Testis (tissue), 3 donors: ENCODE data around the gene FAN1. TPM values are rescaled to one million over a fixed set of nuclear protein-coding genes. Genes with fewer than 3 reads are reported as not detected.

ENCODE experiments used
- DNase-seq: peaks from one replicate; pipeline ENCODE4 v3.0.0-alpha.2; 2019
- H3K27ac ChIP-seq, 2 donors: fragments of 200-600 bp; sonication (generic); one replicate each; pipeline ENCODE4 v1.5.1; 2019
- H3K27me3 ChIP-seq: fragments of 200-600 bp; sonication (generic); one replicate; pipeline ENCODE4 v1.5.1; 2019
- H3K36me3 ChIP-seq: fragments of 200-600 bp; sonication (generic); one replicate; pipeline ENCODE4 v1.5.1; 2017; ENCODE audit warnings: low read depth; ENCODE audit errors: missing control alignments
- H3K4me1 ChIP-seq: fragments of 200-600 bp; sonication (generic); one replicate; pipeline ENCODE4 v1.5.1; 2019
- H3K4me3 ChIP-seq, 2 donors: fragments of 200-600 bp; sonication (generic); one replicate each; pipeline ENCODE4 v1.5.1; 2017 to 2019
- H3K9me3 ChIP-seq: fragments of 200-600 bp; sonication (generic); one replicate; pipeline ENCODE4 v1.5.1; 2017
- CTCF ChIP-seq, 3 experiments: fragments of 450-650 bp in 2 of 3; fragments of 200-600 bp in 1 of 3; sonication (generic) in 1 of 3; IDR thresholded peaks; one replicate each; pipeline ENCODE4 v1.5.1; 2016 to 2019; ENCODE audit warnings: antibody characterized with exemption in 3 of 3, mild to moderate bottlenecking in 2 of 3, moderate library complexity in 1 of 3
- POLR2A ChIP-seq: fragments of 450-650 bp; IDR thresholded peaks from one replicate; pipeline ENCODE4 v1.6.1; 2017; ENCODE audit warnings: antibody characterized with exemption, mild to moderate bottlenecking, moderate library complexity
- WGBS, 2 donors: methylation state at CpG; one replicate each; pipeline ENCODE4 v1.1.5; 2018; 5-methylcytosine and 5-hydroxymethylcytosine counted together
- intact Hi-C: fragments of 100-400 bp; cut with DNase I; formaldehyde crosslinking; loops from one replicate; pipeline ENCODE4 v1.15.1; 2023; ENCODE audit warnings: low total_unique reads
- polyA plus RNA-seq: library from polyadenylated mRNA; stranded (reverse); fragments of 350-450 nt; fragmentation: Illumina TruSeq; extraction: RNeasy Lipid Tissue Mini Kit (QIAGEN cat#74804); gene quantifications from one replicate; pipeline ENCODE4 v1.2.3, GENCODE V29; 2014; ENCODE audit warnings: low read depth, low replicate concordance; ENCODE audit not compliant: insufficient read depth
- total RNA-seq, 2 donors: library from RNA; depleted of rRNA; stranded (reverse); fragments of >200 nt; gene quantifications; one replicate each; pipeline ENCODE4 v1.2.3, GENCODE V29; 2016

The FAN1 gene
- total and polyA plus RNA-seq, 3 donors from 2014 or later, result 22.5 to 29.1 (median 24.0) TPM

- no peak for TF ChIP-seq CTCF (IDR thresholded peaks at IDR 0.05)
- no peak for DNase-seq
- Histone ChIP-seq H3K36me3 (no peaks in the 10 kb centered on the region), H3K9me3 (no peaks in the 10 kb centered on the region), H3K4me3 (no peak overlapping the region), H3K27me3 (no peaks in the 10 kb centered on the region), H3K27ac (no peak overlapping the region), H3K4me1 (no peaks in the 10 kb centered on the region)
- intact Hi-C loops, result no loop called here
These were observed 58.4 kb downstream of the FAN1 start for GRCh38 chr15:30962079-30962478.

- H3K4me1 ChIP-seq, result no peaks in the 10 kb centered on the region
- intact Hi-C loops, result no loop called here
- H3K27me3 ChIP-seq, result no peaks in the 10 kb centered on the region
- no peaks in the 10 kb centered on the region for H3K36me3 ChIP-seq
- H3K27ac ChIP-seq, result no peak overlapping the region
- 96 to 100% methylated on average over 3 of the region's 3 CpGs for WGBS, 2 donors
- no peak overlapping the region for H3K4me3 ChIP-seq
- no peak for DNase-seq
- H3K9me3 ChIP-seq, result no peaks in the 10 kb centered on the region
- no peak for TF ChIP-seq CTCF (IDR thresholded peaks at IDR 0.05)
- TF ChIP-seq POLR2A, result no peak
These were observed 58.9 kb downstream of the FAN1 start for GRCh38 chr15:30962659-30963058.

GRCh38 chr15:30963681-30964080, 60.0 kb downstream of the FAN1 start:
- H3K27ac ChIP-seq, result no peak overlapping the region
- no peaks in the 10 kb centered on the region for H3K27me3 ChIP-seq
- H3K4me1 ChIP-seq, result no peaks in the 10 kb centered on the region
- no peak for TF ChIP-seq POLR2A
- no peak for TF ChIP-seq CTCF (IDR thresholded peaks at IDR 0.05)
- no peaks in the 10 kb centered on the region for H3K36me3 ChIP-seq
- intact Hi-C loops, result no loop called here
- DNase-seq, result no peak
- WGBS, 2 donors, result 86 to 89% methylated on average over 3 of the region's 3 CpGs
- H3K4me3 ChIP-seq, result no peak overlapping the region
- H3K9me3 ChIP-seq, result no peaks in the 10 kb centered on the region

GRCh38 chr15:30969724-30970123, 66.0 kb downstream of the FAN1 start:
- Histone ChIP-seq H3K27ac (no peak overlapping the region), H3K4me1 (no peaks in the 10 kb centered on the region), H3K36me3 (no peaks in the 10 kb centered on the region), H3K4me3 (no peak overlapping the region), H3K9me3 (no peaks in the 10 kb centered on the region), H3K27me3 (no peaks in the 10 kb centered on the region)
- WGBS, 2 donors, result 96 to 97% methylated on average over 2 of the region's 2 CpGs
- DNase-seq, result no peak
- no peak for TF ChIP-seq CTCF (IDR thresholded peaks at IDR 0.05)
- TF ChIP-seq POLR2A, result no peak
- intact Hi-C loops, result no loop called here

- H3K36me3 ChIP-seq, result no peaks in the 10 kb centered on the region
- intact Hi-C loops, result no loop called here
- TF ChIP-seq POLR2A (no peak), CTCF (IDR thresholded peaks at IDR 0.05) (no peak)
These were observed 69.7 kb downstream of the FAN1 start for GRCh38 chr15:30973379-30973778.

More at GRCh38 chr15:30973379-30973778, 69.7 kb downstream of the FAN1 start:
- H3K27ac ChIP-seq, result no peak overlapping the region
- DNase-seq, result no peak
- no peaks in the 10 kb centered on the region for H3K9me3 ChIP-seq
- no peaks in the 10 kb centered on the region for H3K4me1 ChIP-seq
- H3K4me3 ChIP-seq, result no peak overlapping the region
- H3K27me3 ChIP-seq, result no peaks in the 10 kb centered on the region
- WGBS, 2 donors, result 92 to 95% methylated on average over 4 of the region's 4 CpGs
